Colonic mucosa (tissue), 4 donors: ENCODE results near the gene RWDD2A. TPM values are rescaled to one million over a fixed set of nuclear protein-coding genes. Genes with fewer than 3 reads are reported as not detected.

Source experiments
- DNase-seq: peaks from one replicate; pipeline ENCODE4 v3.0.0-alpha.2; 2020
- H3K27ac ChIP-seq: fragments of 200-600 bp; one replicate; pipeline ENCODE4 v1.8.0; 2021
- H3K27me3 ChIP-seq: fragments of 200-600 bp; one replicate; pipeline ENCODE4 v1.8.0; 2021
- H3K36me3 ChIP-seq: fragments of 200-600 bp; one replicate; pipeline ENCODE4 v1.8.0; 2021
- H3K4me1 ChIP-seq: fragments of 200-600 bp; one replicate; pipeline ENCODE4 v1.8.0; 2021; ENCODE audit warnings: mild to moderate bottlenecking
- H3K4me3 ChIP-seq: fragments of 200-600 bp; one replicate; pipeline ENCODE4 v1.8.0; 2021
- H3K9ac ChIP-seq, 2 donors: one replicate each; pipeline ENCODE4 v1.7.0; 2013; ENCODE audit warnings: control low read depth in 2 of 2, low read depth in 2 of 2, low read length in 2 of 2
- H3K9me3 ChIP-seq: fragments of 200-600 bp; one replicate; pipeline ENCODE4 v1.8.0; 2021
- CTCF ChIP-seq: fragments of 200-600 bp; IDR thresholded peaks from one replicate; pipeline ENCODE4 v1.8.0; 2022; ENCODE audit warnings: antibody characterized with exemption, mild to moderate bottlenecking
- intact Hi-C: fragments of 100-400 bp; cut with DNase I; formaldehyde crosslinking; loops from one replicate; pipeline ENCODE4 v1.14.1; 2022
- total RNA-seq, 2 donors: library from RNA; stranded (reverse); fragmentation: NEBNext Ultra II Directional in 1 of 2; extraction: Animal tissue kit (Norgen Biotek cat#: 25700) in 1 of 2; gene quantifications; one replicate each; pipeline ENCODE4 v1.2.1, GENCODE V29; 2021
- donor health status: healthy.
- donor health status: DM: no; HTN: no; CAD: no.
- donor health status: DM: no; HTN: no; CAD: no.

RWDD2A gene
- total RNA-seq, 2 donors from 2014 or later = 2.1 to 4.6 TPM

GRCh38 chr6:83216806-83217205 is 23.6 kb downstream of the RWDD2A start:
- intact Hi-C loops = loop anchor here (5.0 to 10.0 kb wide), 2 partner anchors 150 to 962 kb away; partner anchors contain the start of genes DOP1A and UBE3D
- TF ChIP-seq CTCF = no peak
- no peak overlapping the region for H3K27ac ChIP-seq
- no peaks in the 10 kb centered on the region for H3K27me3 ChIP-seq
- no peaks in the 10 kb centered on the region for H3K9me3 ChIP-seq
- H3K4me3 ChIP-seq = no peak overlapping the region
- H3K36me3 ChIP-seq = no peaks in the 10 kb centered on the region
- H3K4me1 ChIP-seq = no peaks in the 10 kb centered on the region
- H3K9ac ChIP-seq = no peak overlapping the region
- no peak for DNase-seq

GRCh38 chr6:83218646-83219045 is 25.5 kb downstream of the RWDD2A start:
- intact Hi-C loops = loop anchor here (5.0 to 10.0 kb wide), 2 partner anchors 151 to 964 kb away; partner anchors contain the start of genes DOP1A and UBE3D
- Histone ChIP-seq H3K36me3 (no peaks in the 10 kb centered on the region), H3K27me3 (no peaks in the 10 kb centered on the region), H3K27ac (no peak overlapping the region), H3K9ac (no peak overlapping the region), H3K9me3 (no peaks in the 10 kb centered on the region), H3K4me1 (no peaks in the 10 kb centered on the region), H3K4me3 (no peak overlapping the region)
- no peak for TF ChIP-seq CTCF
- DNase-seq = no peak

GRCh38 chr6:83220121-83220520 is 27.0 kb downstream of the RWDD2A start:
- H3K36me3 ChIP-seq = no peaks in the 10 kb centered on the region

GRCh38 chr6:83221276-83221675 is 28.1 kb downstream of the RWDD2A start:
- no peak overlapping the region for H3K4me3 ChIP-seq
- H3K27me3 ChIP-seq = no peaks in the 10 kb centered on the region
- no peak for DNase-seq
- TF ChIP-seq CTCF = no peak
- H3K36me3 ChIP-seq = no peaks in the 10 kb centered on the region
- H3K27ac ChIP-seq = no peak overlapping the region
- H3K9me3 ChIP-seq = no peaks in the 10 kb centered on the region
- intact Hi-C loops = loop anchor here (2.0 to 5.0 kb wide), 2 partner anchors 196 to 294 kb away; no protein-coding TSS in a partner anchor
- H3K9ac ChIP-seq = no peak overlapping the region
- no peaks in the 10 kb centered on the region for H3K4me1 ChIP-seq

More at GRCh38 chr6:83220121-83220520, 27.0 kb downstream of the RWDD2A start:
- H3K4me1 ChIP-seq = no peaks in the 10 kb centered on the region
- no peak for DNase-seq
- no peak overlapping the region for H3K4me3 ChIP-seq
- H3K9me3 ChIP-seq = no peaks in the 10 kb centered on the region
- no peak for TF ChIP-seq CTCF
- H3K9ac ChIP-seq = no peak overlapping the region
- no peaks in the 10 kb centered on the region for H3K27me3 ChIP-seq
- intact Hi-C loops = loop anchor here (2.0 to 5.0 kb wide), 2 partner anchors 197 to 295 kb away; no protein-coding TSS in a partner anchor
- H3K27ac ChIP-seq = no peak overlapping the region

GRCh38 chr6:83221889-83222479 is 28.8 kb downstream of the RWDD2A start:
- intact Hi-C loops = loop anchor here (2.0 to 5.0 kb wide), 2 partner anchors 195 to 293 kb away; no protein-coding TSS in a partner anchor
- H3K4me3 ChIP-seq = no peak overlapping the region
- H3K36me3 ChIP-seq = no peaks in the 10 kb centered on the region
- no peak overlapping the region for H3K9ac ChIP-seq
- no peak for DNase-seq
- no peaks in the 10 kb centered on the region for H3K27me3 ChIP-seq
- peak; percentile 28 for TF ChIP-seq CTCF
- H3K4me1 ChIP-seq = no peaks in the 10 kb centered on the region
- H3K27ac ChIP-seq = no peak overlapping the region
- H3K9me3 ChIP-seq = no peaks in the 10 kb centered on the region
